GM12873 (cell line): ENCODE data around the gene AHNAK2.

Experiments
- CTCF ChIP-seq: IDR thresholded peaks from 2 replicates; pipeline ENCODE4 v1.5.1; 2012; ENCODE audit warnings: low read depth, mild to moderate bottlenecking, moderate library complexity, low read length, control low read depth; ENCODE audit not compliant: insufficient read depth; ENCODE audit errors: missing control alignments

The AHNAK2 gene

GRCh38 chr14:104919993-104920315 is 58.2 kb downstream of the AHNAK2 start:
- no peak for TF ChIP-seq CTCF

GRCh38 chr14:104917993-104918392 is 60.2 kb downstream of the AHNAK2 start:
- TF ChIP-seq CTCF: no peak

GRCh38 chr14:104917116-104917515 is 61.1 kb downstream of the AHNAK2 start:
- TF ChIP-seq CTCF: no peak

- TF ChIP-seq CTCF: no peak
Observed at GRCh38 chr14:104913435-104913834, 64.7 kb downstream of the AHNAK2 start.

GRCh38 chr14:104912053-104912452 is 66.1 kb downstream of the AHNAK2 start:
- no peak for TF ChIP-seq CTCF

- TF ChIP-seq CTCF: no peak
Observed at GRCh38 chr14:104908303-104908702, 69.9 kb downstream of the AHNAK2 start.

GRCh38 chr14:104903990-104904389 is 74.2 kb downstream of the AHNAK2 start:
- no peak for TF ChIP-seq CTCF
